Naive thymus-derived CD8-positive, alpha-beta T cell (primary cell): Measurements from ENCODE around the gene TNFRSF1A. TPM values are rescaled to one million over a fixed set of nuclear protein-coding genes. Genes with fewer than 3 reads are reported as not detected.

ENCODE experiments used
- ATAC-seq, 2 donors: fragments of 150-1000 bp; cut with Tn5 transposase in 1 of 2; sonication (Bioruptor Pico), chemical (Tn5 transposase) in 1 of 2; 1 replicate in 1 of 2; 2 replicates in 1 of 2; pipeline ENCODE4 v1.10.0; 2021; ENCODE audit warnings: mild to moderate bottlenecking in 2 of 2, moderate library complexity in 2 of 2
- POLR2A ChIA-PET: fragments of 350-600 bp; sonication (Branson Sonifier 250); formaldehyde crosslinking; loops from one replicate; lab custom pipeline; 2021; ENCODE audit warnings: antibody characterized with exemption; lab: Charles Lee
- DNase-seq, 10 donors: peaks; one replicate each; pipeline versions ENCODE4 v3.0.0 to v3.0.0-alpha.2; 2020 to 2022
- H3K27ac Mint-ChIP-seq, 10 donors: one replicate each; pipeline ENCODE4 v1.8.0; 2020 to 2022; ENCODE audit warnings: mild to moderate bottlenecking in 10 of 10, mixed read lengths in 10 of 10, moderate library complexity in 4 of 10, inconsistent platforms in 1 of 10
- H3K27me3 Mint-ChIP-seq, 5 donors: one replicate each; pipeline ENCODE4 v1.8.0; 2021 to 2022; ENCODE audit warnings: mixed read lengths in 5 of 5
- H3K36me3 Mint-ChIP-seq, 3 donors: one replicate each; pipeline ENCODE4 v1.8.0; 2020 to 2022; ENCODE audit warnings: mixed read lengths in 3 of 3, mild to moderate bottlenecking in 2 of 3, inconsistent platforms in 1 of 3
- H3K4me1 Mint-ChIP-seq, 4 donors: one replicate each; pipeline ENCODE4 v1.8.0; 2021 to 2022; ENCODE audit warnings: mixed read lengths in 4 of 4
- H3K4me3 Mint-ChIP-seq, 10 donors: one replicate each; pipeline ENCODE4 v1.8.0; 2020 to 2022; ENCODE audit warnings: mild to moderate bottlenecking in 10 of 10, mixed read lengths in 10 of 10, moderate library complexity in 6 of 10, inconsistent platforms in 1 of 10
- H3K9me3 Mint-ChIP-seq, 9 donors: one replicate each; pipeline ENCODE4 v1.8.0; 2020 to 2022; ENCODE audit warnings: mixed read lengths in 9 of 9, mild to moderate bottlenecking in 3 of 9, inconsistent platforms in 1 of 9, moderate library complexity in 1 of 9
- polyA plus RNA-seq, 3 donors: library from polyadenylated mRNA; unstranded; fragments of 300-500 nt; fragmentation: Illumina TruSeq; gene quantifications; one replicate each; pipeline ENCODE4 v1.2.3, GENCODE V29; 2021
- total RNA-seq, 8 experiments: library from RNA in 2 of 8; stranded (reverse) in 2 of 8; gene quantifications; one replicate each; pipeline ENCODE4 v1.2.3 and lab custom pipeline; 2021 to 2026

TNFRSF1A gene
- total and polyA plus RNA-seq, 5 experiments from 2014 or later: 19.5 to 97.6 (median 43.7) TPM

DNA sequence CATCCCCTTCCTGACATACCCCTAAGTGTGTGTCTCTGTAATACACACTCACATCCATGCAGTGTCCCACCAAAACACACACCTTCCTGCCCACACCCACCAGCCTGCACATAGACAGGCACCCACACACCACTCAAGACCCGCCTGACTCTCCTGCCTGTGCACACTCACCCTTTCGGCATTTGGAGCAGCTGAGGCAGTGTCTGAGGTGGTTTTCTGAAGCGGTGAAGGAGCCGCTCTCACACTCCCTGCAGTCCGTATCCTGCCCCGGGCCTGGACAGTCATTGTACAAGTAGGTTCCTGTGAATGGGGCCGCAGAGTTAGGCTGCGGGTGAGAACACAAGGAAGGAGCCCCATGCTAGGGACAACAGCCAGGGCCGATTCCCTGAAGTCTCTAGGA, 8.3 kb downstream of the TNFRSF1A start:
- POLR2A ChIA-PET: interaction anchor here (0.8 to 17.3 kb wide), 14 partner anchors 8 to 201 kb away, joined by 3 to 358 read pairs (median 26); partner anchors contain the start of genes CD27, GAPDH, TAPBPL and TNFRSF1A
- H3K4me1 Mint-ChIP-seq: peaks cover 38 to 68% (median 56%) of the 10 kb centered on the region in 4 donors
- DNase-seq (peak in 2 of 10 donors; percentile 39 to 48), ATAC-seq (peak in 1 of 2 donors; percentile 13)
- peak overlapping the region in 3 of 10 donors; percentile 91 to 98 (median 93) for H3K27ac Mint-ChIP-seq
- peaks cover 0 to 57% (median 21%) of the 10 kb centered on the region in 3 donors for H3K36me3 Mint-ChIP-seq
- peak overlapping the region in 6 of 10 donors; percentile 64 to 90 (median 80) for H3K4me3 Mint-ChIP-seq
- H3K9me3 Mint-ChIP-seq: no peaks in the 10 kb centered on the region
- H3K27me3 Mint-ChIP-seq: peaks cover 0 to 3% (median 0%) of the 10 kb centered on the region in 5 donors

GRCh38 chr12:6333029-6333428, 8.8 kb downstream of the TNFRSF1A start:
- H3K36me3 Mint-ChIP-seq: peaks cover 0 to 63% (median 21%) of the 10 kb centered on the region in 3 donors
- no peaks in the 10 kb centered on the region for H3K9me3 Mint-ChIP-seq
- DNase-seq (peak in 5 of 10 donors; percentile 29 to 53 (median 46)), ATAC-seq (peak in 1 of 2 donors; percentile 22)
- H3K4me3 Mint-ChIP-seq: peak overlapping the region in 6 of 10 donors; percentile 64 to 90 (median 80)
- H3K27me3 Mint-ChIP-seq: peaks cover 0 to 3% (median 0%) of the 10 kb centered on the region in 5 donors
- POLR2A ChIA-PET: interaction anchor here (0.7 to 17.3 kb wide), 12 partner anchors 9 to 136 kb away, joined by 3 to 358 read pairs (median 17); partner anchors contain the start of genes TAPBPL, TNFRSF1A and VAMP1
- peak overlapping the region in 3 of 10 donors; percentile 91 to 98 (median 93) for H3K27ac Mint-ChIP-seq
- peaks cover 38 to 68% (median 57%) of the 10 kb centered on the region in 4 donors for H3K4me1 Mint-ChIP-seq

- POLR2A ChIA-PET: interaction anchor here (0.7 to 17.3 kb wide), 11 partner anchors 9 to 137 kb away, joined by 3 to 358 read pairs (median 8); partner anchors contain the start of genes TAPBPL, TNFRSF1A and VAMP1
- DNase-seq (peak in 1 of 10 donors; percentile 19), ATAC-seq (no peak)
- Mint-ChIP-seq H3K36me3 (peaks cover 0 to 65% (median 21%) of the 10 kb centered on the region in 3 donors), H3K27ac (peak overlapping the region in 3 of 10 donors; percentile 91 to 98 (median 93)), H3K4me3 (peak overlapping the region in 7 of 10 donors; percentile 33 to 90 (median 77)), H3K9me3 (no peaks in the 10 kb centered on the region), H3K27me3 (peaks cover 0 to 3% (median 0%) of the 10 kb centered on the region in 5 donors), H3K4me1 (peaks cover 38 to 68% (median 57%) of the 10 kb centered on the region in 4 donors)
Observed at GRCh38 chr12:6332459-6332858, 9.4 kb downstream of the TNFRSF1A start.

- Mint-ChIP-seq H3K27me3 (peaks cover 0 to 3% (median 0%) of the 10 kb centered on the region in 5 donors), H3K4me3 (peak overlapping the region in 7 of 10 donors; percentile 4 to 47 (median 29)), H3K9me3 (no peaks in the 10 kb centered on the region), H3K4me1 (peaks cover 40 to 70% (median 62%) of the 10 kb centered on the region in 4 donors), H3K27ac (peak overlapping the region in 9 of 10 donors; percentile 69 to 92 (median 88)), H3K36me3 (peaks cover 0 to 75% (median 21%) of the 10 kb centered on the region in 3 donors)
- DNase-seq: peak in 1 of 10 donors; percentile 9
- ATAC-seq: no peak
- POLR2A ChIA-PET: interaction anchor here (1.6 to 17.3 kb wide), 5 partner anchors 10 to 138 kb away, joined by 4 to 358 read pairs (median 62); partner anchors contain the start of genes TNFRSF1A and VAMP1
Observed at GRCh38 chr12:6330999-6331714, 10.7 kb downstream of the TNFRSF1A start.

DNA sequence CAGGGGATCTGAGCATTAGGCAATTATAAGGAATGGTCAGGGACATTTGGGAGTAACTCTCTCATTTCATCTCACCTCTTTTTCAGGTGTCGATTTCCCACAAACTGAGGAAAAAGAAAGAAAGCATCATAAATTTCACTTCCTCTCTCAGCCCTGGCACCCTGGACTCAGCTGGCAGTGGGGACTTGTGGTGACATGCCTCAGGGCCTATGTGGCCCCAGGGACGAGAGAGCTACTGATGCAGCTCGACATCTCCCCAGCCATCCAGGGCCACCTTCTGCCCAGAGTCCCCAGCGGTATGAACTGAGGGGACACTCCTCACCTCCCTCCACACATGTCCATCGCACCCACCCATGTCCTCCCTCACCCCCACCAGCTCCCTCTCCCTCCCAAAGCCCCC, 11.7 kb downstream of the TNFRSF1A start:
- ATAC-seq (no peak), DNase-seq (peak in 1 of 10 donors; percentile 22)
- Mint-ChIP-seq H3K4me1 (peaks cover 38 to 69% (median 60%) of the 10 kb centered on the region in 4 donors), H3K27ac (peak overlapping the region in 8 of 10 donors; percentile 55 to 92 (median 78)), H3K36me3 (peaks cover 0 to 71% (median 21%) of the 10 kb centered on the region in 3 donors), H3K4me3 (no peak overlapping the region), H3K9me3 (no peaks in the 10 kb centered on the region), H3K27me3 (peaks cover 0 to 3% (median 0%) of the 10 kb centered on the region in 5 donors)
- POLR2A ChIA-PET: interaction anchor here (0.5 to 17.3 kb wide), 9 partner anchors 11 to 278 kb away, joined by 3 to 358 read pairs (median 4); partner anchors contain the start of genes CD27 and TNFRSF1A

DNA sequence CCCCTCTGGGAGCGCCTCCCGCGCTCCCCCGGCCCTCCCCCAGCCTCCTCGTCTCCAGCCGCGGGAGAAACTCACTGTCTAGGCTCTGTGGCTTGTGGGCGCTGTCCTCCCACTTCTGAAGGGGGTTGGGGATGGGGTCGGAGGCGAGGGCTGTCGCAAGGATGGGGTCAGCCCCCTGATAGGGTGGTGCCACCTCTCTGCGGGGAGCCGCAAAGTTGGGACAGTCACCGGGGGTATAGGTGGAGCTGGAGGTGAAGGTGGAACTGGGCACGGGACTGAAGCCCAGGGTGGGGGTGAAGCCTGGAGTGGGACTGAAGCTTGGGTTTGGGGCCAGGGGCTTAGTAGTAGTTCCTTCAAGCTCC, 12.2 kb downstream of the TNFRSF1A start:
- ATAC-seq (no peak), DNase-seq (no peak)
- peaks cover 0 to 3% (median 0%) of the 10 kb centered on the region in 5 donors for H3K27me3 Mint-ChIP-seq
- peak overlapping the region in 5 of 10 donors; percentile 43 to 80 (median 55) for H3K27ac Mint-ChIP-seq
- no peak overlapping the region for H3K4me3 Mint-ChIP-seq
- POLR2A ChIA-PET: interaction anchor here (0.5 to 17.3 kb wide), 7 partner anchors 11 to 279 kb away, joined by 3 to 358 read pairs (median 4); partner anchors contain the start of gene CD27
- H3K36me3 Mint-ChIP-seq: peaks cover 0 to 71% (median 21%) of the 10 kb centered on the region in 3 donors
- no peaks in the 10 kb centered on the region for H3K9me3 Mint-ChIP-seq
- peaks cover 40 to 69% (median 60%) of the 10 kb centered on the region in 4 donors for H3K4me1 Mint-ChIP-seq

- Mint-ChIP-seq H3K36me3 (peaks cover 0 to 68% (median 21%) of the 10 kb centered on the region in 3 donors), H3K4me1 (peaks cover 42 to 69% (median 60%) of the 10 kb centered on the region in 4 donors), H3K4me3 (no peak overlapping the region), H3K9me3 (no peaks in the 10 kb centered on the region), H3K27me3 (peaks cover 0 to 3% (median 0%) of the 10 kb centered on the region in 5 donors), H3K27ac (peak overlapping the region in 5 of 10 donors; percentile 15 to 84 (median 35))
- POLR2A ChIA-PET: interaction anchor here (0.6 to 17.3 kb wide), 6 partner anchors 10 to 154 kb away, joined by 3 to 358 read pairs (median 6); partner anchors contain the start of gene CD27
- no peak for ATAC-seq
- no peak for DNase-seq
Observed at GRCh38 chr12:6328945-6329702, 12.8 kb downstream of the TNFRSF1A start.

DNA sequence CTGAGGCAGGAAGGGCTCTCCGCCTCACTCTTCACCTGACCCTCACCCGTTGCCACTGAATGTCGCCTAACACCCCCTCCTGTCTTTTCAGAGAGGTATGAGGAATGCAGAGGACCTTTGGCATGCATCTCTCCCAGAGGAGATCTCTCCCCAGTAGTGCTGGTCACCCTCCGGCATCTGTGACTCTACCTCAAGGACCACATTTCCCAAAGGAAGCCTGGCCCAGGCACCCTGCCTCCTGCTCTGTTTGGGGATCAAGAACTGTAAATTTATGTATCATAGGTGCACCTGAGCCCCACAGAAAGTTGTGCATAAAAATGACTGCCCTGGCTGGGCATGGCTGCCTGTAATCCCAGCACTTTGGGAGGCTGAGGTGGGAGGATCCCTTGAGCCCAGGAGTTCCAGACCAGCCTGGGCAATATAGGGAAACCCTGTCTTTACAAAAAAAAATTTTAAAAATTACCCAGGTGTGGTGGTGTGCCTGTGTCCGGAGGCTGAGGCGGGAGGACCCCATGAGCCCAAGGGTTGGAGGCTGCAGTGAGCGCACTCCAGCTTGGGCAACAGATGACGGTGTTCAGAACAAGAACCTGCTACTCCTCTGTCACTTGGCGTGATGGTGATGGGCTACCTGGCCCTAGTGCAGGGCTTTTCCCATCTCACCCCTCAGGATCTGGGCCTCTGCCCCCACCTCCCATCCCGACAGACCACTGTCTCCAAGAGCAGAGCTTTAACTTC, 13.7 kb downstream of the TNFRSF1A start:
- peak in 1 of 10 donors; percentile 59 for DNase-seq
- H3K27me3 Mint-ChIP-seq: peaks cover 0 to 5% (median 0%) of the 10 kb centered on the region in 5 donors
- H3K4me1 Mint-ChIP-seq: peaks cover 40 to 69% (median 59%) of the 10 kb centered on the region in 4 donors
- POLR2A ChIA-PET: interaction anchor here (0.6 to 17.3 kb wide), 4 partner anchors 12 to 133 kb away, joined by 3 to 358 read pairs (median 6); no protein-coding TSS in a partner anchor
- no peak overlapping the region for H3K4me3 Mint-ChIP-seq
- H3K9me3 Mint-ChIP-seq: no peaks in the 10 kb centered on the region
- H3K27ac Mint-ChIP-seq: peak overlapping the region in 8 of 10 donors; percentile 15 to 84 (median 62)
- ATAC-seq: no peak
- H3K36me3 Mint-ChIP-seq: peaks cover 0 to 59% (median 13%) of the 10 kb centered on the region in 3 donors

DNA sequence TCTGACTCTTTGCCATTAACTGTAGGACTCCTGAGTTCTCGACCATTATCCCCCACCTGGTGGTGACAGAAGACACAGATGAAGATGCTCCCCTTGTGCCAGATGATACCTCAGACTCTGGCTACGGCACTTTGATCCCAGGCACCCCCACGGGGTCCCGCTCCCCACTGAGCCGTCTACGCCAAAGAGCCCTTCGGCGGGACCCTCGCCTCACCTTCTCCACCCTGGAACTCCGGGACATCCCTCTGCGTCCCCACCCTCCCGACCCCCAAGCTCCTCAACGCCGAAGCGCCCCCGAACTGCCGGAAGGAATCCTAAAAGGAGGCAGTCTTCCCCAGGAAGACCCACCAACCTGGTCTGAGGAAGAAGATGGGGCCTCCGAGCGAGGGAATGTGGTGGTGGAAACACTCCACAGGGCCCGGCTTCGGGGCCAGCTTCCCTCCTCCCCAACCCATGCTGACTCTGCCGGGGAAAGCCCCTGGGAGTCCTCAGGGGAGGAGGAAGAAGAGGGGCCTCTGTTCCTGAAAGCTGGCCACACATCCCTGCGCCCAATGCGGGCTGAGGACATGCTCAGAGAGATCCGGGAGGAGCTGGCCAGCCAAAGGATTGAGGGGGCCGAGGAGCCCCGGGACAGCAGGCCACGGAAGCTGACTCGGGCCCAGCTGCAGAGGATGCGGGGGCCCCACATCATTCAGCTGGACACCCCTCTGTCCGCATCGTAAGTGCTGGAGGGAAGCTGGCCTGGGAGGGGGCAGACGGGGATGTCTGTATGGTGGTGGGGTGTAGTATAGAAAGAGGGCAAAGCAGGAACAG, 14.4 kb downstream of the TNFRSF1A start:
- H3K27ac Mint-ChIP-seq: peak overlapping the region; percentile 53 to 92 (median 84)
- ATAC-seq: no peak
- peaks cover 0 to 6% (median 0%) of the 10 kb centered on the region in 5 donors for H3K27me3 Mint-ChIP-seq
- no peak overlapping the region for H3K4me3 Mint-ChIP-seq
- POLR2A ChIA-PET: interaction anchor here (0.6 to 17.3 kb wide), 10 partner anchors 12 to 143 kb away, joined by 3 to 358 read pairs (median 5); partner anchors contain the start of genes TNFRSF1A and VAMP1
- H3K36me3 Mint-ChIP-seq: peaks cover 0 to 51% (median 10%) of the 10 kb centered on the region in 3 donors
- H3K4me1 Mint-ChIP-seq: peaks cover 37 to 69% (median 59%) of the 10 kb centered on the region in 4 donors
- DNase-seq: no peak
- H3K9me3 Mint-ChIP-seq: no peaks in the 10 kb centered on the region
